HepG2 (cell line): ENCODE results near the gene NRDC. TPM values are rescaled to one million over a fixed set of nuclear protein-coding genes. Genes with fewer than 3 reads are reported as not detected.

Source experiments
- ATAC-seq: fragments of 200-7000 bp; cut with Tn5 transposase; 3 replicates; pipeline ENCODE4 v1.9.1; 2020; ENCODE audit warnings: mild to moderate bottlenecking, moderate library complexity
- BruUV-seq: library from RNA; stranded (reverse); fragments of 400-500 nt; replicated peaks from 2 replicates; lab custom pipeline; 2021; lab: Mats Ljungman, UMichigan
- CTCF ChIA-PET: fragments of 300-600 bp; formaldehyde crosslinking; extraction: SDS; loops from one replicate; lab custom pipeline; 2021; ENCODE audit warnings: low total read pairs, inconsistent platforms, low intra/inter-chr PET ratio; lab: Yijun Ruan, JAX
- POLR2A ChIA-PET: fragments of 350-600 bp; sonication (Branson Sonifier 250); formaldehyde crosslinking; loops from one replicate; lab custom pipeline; 2020; ENCODE audit warnings: antibody characterized with exemption, inconsistent platforms; lab: Yijun Ruan, JAX
- DNase-seq: peaks from one replicate; pipeline ENCODE4 v3.0.0-alpha.2; 2015; ENCODE audit warnings: low spot score
- FAIRE-seq: peaks from 3 replicates; lab custom pipeline; 2011; peaks lifted over from hg19 to GRCh38; lab: Jason Lieb, UNC
- H2AFZ ChIP-seq: one replicate; pipeline ENCODE4 v1.6.1; 2011; ENCODE audit warnings: low read length, inconsistent platforms
- H3K27ac ChIP-seq: fragments of 300-600 bp; 3 replicates; pipeline ENCODE4 v1.8.0; 2011; ENCODE audit warnings: mixed run types, mild to moderate bottlenecking, mixed read lengths, low read length, inconsistent platforms; ENCODE audit not compliant: insufficient read depth; ENCODE audit errors: extremely low read length
- H3K27me3 ChIP-seq, 2 experiments: fragments of 200-600 bp in 1 of 2; 2 replicates in 1 of 2; 3 replicates in 1 of 2; pipeline versions ENCODE4 v1.6.0 to v1.8.0; 2011; ENCODE audit warnings: low read length in 2 of 2, mild to moderate bottlenecking in 2 of 2, moderate library complexity in 2 of 2, inconsistent platforms in 1 of 2; ENCODE audit not compliant: insufficient read depth in 2 of 2, control insufficient read depth in 1 of 2
- H3K36me3 ChIP-seq, 2 experiments: fragments of 200-600 bp in 1 of 2; replicated peaks in 1 of 2; 2 replicates in 1 of 2; 3 replicates in 1 of 2; pipeline versions ENCODE4 v1.5.1 to v1.8.0; 2011; ENCODE audit warnings: low read length in 2 of 2, inconsistent platforms in 1 of 2; ENCODE audit not compliant: insufficient read depth in 2 of 2, control insufficient read depth in 1 of 2
- H3K4me1 ChIP-seq: 2 replicates; pipeline ENCODE4 v1.5.1; 2012; ENCODE audit warnings: low read length, inconsistent platforms; ENCODE audit not compliant: insufficient read depth
- H3K4me2 ChIP-seq: 2 replicates; pipeline ENCODE4 v1.6.0; 2011; ENCODE audit warnings: low read depth, low read length, inconsistent platforms
- H3K4me3 ChIP-seq, 3 experiments: fragments of 200-600 bp in 1 of 3; sonication (generic), shearing (Covaris generic) in 1 of 3; replicated peaks in 1 of 3; 2 replicates each; pipeline ENCODE4 v1.5.1; 2011 to 2016; ENCODE audit warnings: low read length in 3 of 3, inconsistent platforms in 2 of 3, low read depth in 2 of 3, mild to moderate bottlenecking in 2 of 3, control low read depth in 1 of 3, mixed read lengths in 1 of 3; ENCODE audit not compliant: insufficient read depth in 1 of 3
- H3K79me2 ChIP-seq: one replicate; pipeline ENCODE4 v1.6.1; 2011; ENCODE audit warnings: low read length, inconsistent platforms; ENCODE audit not compliant: insufficient read depth
- H3K9ac ChIP-seq: 2 replicates; pipeline ENCODE4 v1.6.0; 2011; ENCODE audit warnings: mild to moderate bottlenecking, low read depth, low read length, inconsistent platforms; ENCODE audit not compliant: insufficient read depth
- H3K9me3 ChIP-seq: 2 replicates; pipeline ENCODE4 v1.5.1; 2012; ENCODE audit warnings: mild to moderate bottlenecking, low read length
- H4K20me1 ChIP-seq: 2 replicates; pipeline ENCODE4 v1.6.0; 2011; ENCODE audit warnings: inconsistent platforms, mild to moderate bottlenecking, low read length, moderate library complexity; ENCODE audit not compliant: insufficient read depth
- DNMT3B ChIP-seq: conservative IDR thresholded peaks from 2 replicates; pipeline ENCODE4 v1.6.1; 2016; ENCODE audit warnings: missing biosample characterization, control low read depth
- PHF21A ChIP-seq: sonication (generic); formaldehyde crosslinking; IDR thresholded peaks from 2 replicates; pipeline ENCODE4 v1.5.0; 2020; ENCODE audit warnings: mild to moderate bottlenecking, missing genetic modification reagents
- RBM22 ChIP-seq: fragments of 200-400 bp; formaldehyde crosslinking; optimal IDR thresholded peaks from 2 replicates; pipeline ENCODE3; 2017; ENCODE audit warnings: mild to moderate bottlenecking, low read length, moderate library complexity
- WGBS: methylation state at CpG from one replicate; pipeline ENCODE4 v1.1.6; 2017; ENCODE audit warnings: low lambda C conversion rate; 5-methylcytosine and 5-hydroxymethylcytosine counted together
- in situ Hi-C: cut with HindIII; loops from 2 replicates; pipeline ENCODE4 v1.10.0; 2017; ENCODE audit warnings: low pct_unique_long_range_greater_than_20kb; ENCODE audit not compliant: extremely low pct_ligation_motif_present
- intact Hi-C: fragments of 100-400 bp; cut with micrococcal nuclease; formaldehyde crosslinking; loops from one replicate; pipeline ENCODE4 v1.10.0; 2022; ENCODE audit not compliant: unreplicated experiment
- polyA plus RNA-seq, 8 experiments: library from polyadenylated mRNA; depleted of rRNA in 3 of 8; stranded (reverse) in 7 of 8; unstranded in 1 of 8; fragments of >200 nt; fragmentation: Illumina TruSeq in 4 of 8; extraction: Trizol in 4 of 8; gene quantifications; 2 replicates each; pipeline versions ENCODE4 v1.2.1 to v1.2.3, GENCODE V29; 2011 to 2016; ENCODE audit warnings: low read depth in 4 of 8, missing spikeins in 1 of 8, mixed read lengths in 1 of 8; ENCODE audit not compliant: insufficient read depth in 1 of 8
- total RNA-seq, 5 experiments: library from RNA; depleted of rRNA; stranded (reverse); fragments of >200 nt; fragmentation: Illumina TruSeq; extraction: Trizol; gene quantifications; 2 replicates each; pipeline ENCODE4 v1.2.3, GENCODE V29; 2016; ENCODE audit warnings: low read depth in 1 of 5

NRDC gene
- total and polyA plus RNA-seq, 2 of the 13 experiments (the other 11 are each of a cell fraction or from before 2014, with no cell fraction given), result 57.6 to 64.9 TPM

GRCh38 chr1:51780927-51781326 lies 97.6 kb downstream of the NRDC start:
- Histone ChIP-seq H3K27ac (no peak overlapping the region), H4K20me1 (no peaks in the 10 kb centered on the region; the same call in 1 of the 2 replicates), H3K79me2 (no peaks in the 10 kb centered on the region), H3K9me3 (no peaks in the 10 kb centered on the region), H3K9ac (no peak overlapping the region), H3K4me1 (no peaks in the 10 kb centered on the region), H3K4me2 (no peak overlapping the region), H2AFZ (no peak overlapping the region), H3K27me3 (no peaks in the 10 kb centered on the region), H3K36me3 (peaks cover 27 to 75% of the 10 kb centered on the region in 2 experiments), H3K4me3 (no peak overlapping the region)
- intact Hi-C loops (no loop called here), in situ Hi-C loops (no loop called here)
- ATAC-seq (no peak), DNase-seq (no peak), FAIRE-seq (no peak)
- POLR2A ChIA-PET, result no interaction called here
- 100% methylated on average over 3 of the region's 3 CpGs for WGBS
- TF ChIP-seq DNMT3B (CRISPR knock-in tag) (no peak), RBM22 (peak; percentile 62)
- no TSS peak for BruUV-seq
- CTCF ChIA-PET, result no interaction called here

- TF ChIP-seq PHF21A (CRISPR knock-in tag), result no peak
- Histone ChIP-seq H2AFZ (no peak overlapping the region), H3K9ac (no peak overlapping the region), H4K20me1 (no peaks in the 10 kb centered on the region; the same call in 1 of the 2 replicates), H3K4me3 (no peak overlapping the region), H3K9me3 (no peaks in the 10 kb centered on the region), H3K27ac (no peak overlapping the region), H3K79me2 (no peaks in the 10 kb centered on the region), H3K27me3 (no peaks in the 10 kb centered on the region), H3K4me2 (no peak overlapping the region), H3K4me1 (no peaks in the 10 kb centered on the region), H3K36me3 (peaks cover 12 to 81% of the 10 kb centered on the region in 2 experiments)
- DNase-seq (no peak), ATAC-seq (no peak), FAIRE-seq (no peak)
- in situ Hi-C loops (no loop called here), intact Hi-C loops (no loop called here)
- BruUV-seq, result no TSS peak
- ChIA-PET CTCF (no interaction called here), POLR2A (no interaction called here)
Observed at GRCh38 chr1:51776408-51776807, 102.1 kb downstream of the NRDC start.
